ENCODE results near the gene MAPKAP1.

MAPKAP1 gene

GRCh38 chr9:125436613-125437443 lies 270.2 kb downstream of the MAPKAP1 start:
- Histone ChIP-seq H2AFZ (ENCODE audit: low read depth, low read length) (no peak overlapping the region), H4K20me1 (ENCODE audit: insufficient read depth, low read length) (no peaks in the 10 kb centered on the region; the same call in 1 of the 2 replicates), H3K36me3 (ENCODE audit: insufficient read depth, low read length) (peaks cover 31% of the 10 kb centered on the region), H3K4me2 (ENCODE audit: insufficient read depth, low read length) (no peak overlapping the region), H3K9me3 (ENCODE audit: insufficient read depth, low read length, severe bottlenecking) (no peaks in the 10 kb centered on the region), H3K79me2 (ENCODE audit: insufficient read depth, low read length) (no peaks in the 10 kb centered on the region), H3K4me1 (ENCODE audit: insufficient read depth, low read length) (no peaks in the 10 kb centered on the region), H3K9ac (ENCODE audit: low read depth, low read length) (no peak overlapping the region), H3K27me3 (ENCODE audit: insufficient read depth, low read length, poor library complexity) (no peaks in the 10 kb centered on the region), H3K27ac (ENCODE audit: low read length) (no peak overlapping the region), H3K4me3 (ENCODE audit: low read depth in 1 of 2, low read length in 2 of 2) (no peak overlapping the region)
- ATAC-seq (ENCODE audit: insufficient read depth, low read depth) = no peak
- no peak for DNase-seq
- TF ChIP-seq EZH2 (IDR thresholded peaks at IDR 0.05; ENCODE audit: borderline replicate concordance, low read depth, low read length, severe bottlenecking) (no peak), CTCF (IDR thresholded peaks at IDR 0.05; ENCODE audit: borderline replicate concordance, extremely low read depth, low read length, poor library complexity, severe bottlenecking) (no peak)

DNA sequence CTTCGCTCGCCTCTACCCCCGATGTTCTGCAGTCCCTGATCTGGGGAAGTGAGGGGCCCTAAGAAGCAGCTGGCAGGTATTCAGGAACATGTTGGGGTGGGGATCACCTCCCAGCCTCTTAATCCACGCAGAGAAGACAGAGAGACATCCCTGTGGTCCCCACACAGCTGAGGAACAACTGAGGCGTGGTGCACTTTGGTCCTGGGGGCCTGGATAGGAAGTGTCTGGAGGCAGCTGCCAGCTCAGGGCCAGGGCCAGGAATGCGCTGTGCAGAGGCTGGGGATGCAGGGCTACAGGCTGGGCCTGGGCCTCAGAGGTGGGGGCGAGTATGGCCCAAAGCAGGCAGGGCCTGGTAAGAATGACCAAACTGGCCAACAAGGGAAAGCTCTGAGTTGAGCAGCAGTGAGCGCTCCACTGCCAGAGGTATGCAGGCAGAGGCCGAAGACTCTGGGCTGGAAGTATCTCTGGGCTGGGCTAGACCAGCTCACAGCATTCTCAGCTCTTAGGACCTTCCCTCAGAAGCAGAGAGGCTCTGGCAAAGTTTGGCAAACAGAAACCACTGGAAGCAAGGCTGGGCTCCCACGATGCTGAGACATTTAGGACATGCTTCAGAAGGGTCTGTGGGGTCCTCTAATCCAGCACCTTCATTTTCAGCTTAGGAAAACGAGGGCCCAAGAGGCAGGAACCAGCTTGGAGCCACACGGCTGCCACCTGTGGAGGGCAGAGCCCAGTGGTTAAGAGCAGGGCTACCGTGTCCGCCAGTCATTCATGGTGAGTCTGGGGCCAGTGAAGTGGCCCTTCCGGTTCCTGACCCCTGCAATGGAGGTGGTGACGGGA lies 271.0 kb downstream of the MAPKAP1 start:
- H3K9me3 ChIP-seq (ENCODE audit: insufficient read depth, low read length, severe bottlenecking) = no peaks in the 10 kb centered on the region
- H2AFZ ChIP-seq (ENCODE audit: low read depth, low read length) = no peak overlapping the region
- DNase-seq (no peak), ATAC-seq (ENCODE audit: insufficient read depth, low read depth) (no peak)
- H3K36me3 ChIP-seq (ENCODE audit: insufficient read depth, low read length) = peaks cover 28% of the 10 kb centered on the region
- H3K4me3 ChIP-seq (ENCODE audit: low read depth in 1 of 2, low read length in 2 of 2) = no peak overlapping the region
- no peaks in the 10 kb centered on the region for H3K4me1 ChIP-seq (ENCODE audit: insufficient read depth, low read length)
- no peaks in the 10 kb centered on the region for H3K79me2 ChIP-seq (ENCODE audit: insufficient read depth, low read length)
- H3K9ac ChIP-seq (ENCODE audit: low read depth, low read length) = no peak overlapping the region
- TF ChIP-seq CTCF (IDR thresholded peaks at IDR 0.05; ENCODE audit: borderline replicate concordance, extremely low read depth, low read length, poor library complexity, severe bottlenecking) (no peak), EZH2 (IDR thresholded peaks at IDR 0.05; ENCODE audit: borderline replicate concordance, low read depth, low read length, severe bottlenecking) (no peak)
- H3K27me3 ChIP-seq (ENCODE audit: insufficient read depth, low read length, poor library complexity) = no peaks in the 10 kb centered on the region
- no peak overlapping the region for H3K27ac ChIP-seq (ENCODE audit: low read length)
- no peak overlapping the region for H3K4me2 ChIP-seq (ENCODE audit: insufficient read depth, low read length)
- H4K20me1 ChIP-seq (ENCODE audit: insufficient read depth, low read length) = no peaks in the 10 kb centered on the region; the same call in 1 of the 2 replicates

- Histone ChIP-seq H3K4me3 (ENCODE audit: low read depth in 1 of 2, low read length in 2 of 2) (no peak overlapping the region), H3K27me3 (ENCODE audit: insufficient read depth, low read length, poor library complexity) (no peaks in the 10 kb centered on the region), H2AFZ (ENCODE audit: low read depth, low read length) (no peak overlapping the region), H3K27ac (ENCODE audit: low read length) (no peak overlapping the region), H3K4me1 (ENCODE audit: insufficient read depth, low read length) (no peaks in the 10 kb centered on the region), H3K36me3 (ENCODE audit: insufficient read depth, low read length) (peaks cover 23% of the 10 kb centered on the region), H4K20me1 (ENCODE audit: insufficient read depth, low read length) (no peaks in the 10 kb centered on the region; the same call in 1 of the 2 replicates), H3K79me2 (ENCODE audit: insufficient read depth, low read length) (no peaks in the 10 kb centered on the region), H3K4me2 (ENCODE audit: insufficient read depth, low read length) (no peak overlapping the region), H3K9me3 (ENCODE audit: insufficient read depth, low read length, severe bottlenecking) (no peaks in the 10 kb centered on the region), H3K9ac (ENCODE audit: low read depth, low read length) (no peak overlapping the region)
- TF ChIP-seq CTCF (IDR thresholded peaks at IDR 0.05; ENCODE audit: borderline replicate concordance, extremely low read depth, low read length, poor library complexity, severe bottlenecking) (no peak), EZH2 (IDR thresholded peaks at IDR 0.05; ENCODE audit: borderline replicate concordance, low read depth, low read length, severe bottlenecking) (no peak)
- no peak for ATAC-seq (ENCODE audit: insufficient read depth, low read depth)
- DNase-seq = no peak
Observed at GRCh38 chr9:125434986-125435775, 271.8 kb downstream of the MAPKAP1 start.

Data from DND-41 (cell line).